GM19467 (cell line): ENCODE data around the gene PPARG.
"Not testable (repeated sequence)": the region's sequence is repeated elsewhere in the genome, so short reads cannot be mapped to it uniquely, and the experiment has no call there.

Source experiments
- ATAC-seq: cut with Tn5 transposase; IDR thresholded peaks from one replicate; pipeline ENCODE4 v1.9.1; 2021; ENCODE audit warnings: mild to moderate bottlenecking, moderate library complexity; ENCODE audit not compliant: unreplicated experiment

Gene PPARG

GRCh38 chr3:12288182-12289129, at the start of gene PPARG:
TSS of gene PPARG (plus strand) at chr3:12289070. CDS start at chr3:12379712, 90,642 bp downstream.
- no peak for ATAC-seq

- ATAC-seq: no peak
These were observed 49.6 kb upstream of the PPARG start for GRCh38 chr3:12239301-12239700.

DNA sequence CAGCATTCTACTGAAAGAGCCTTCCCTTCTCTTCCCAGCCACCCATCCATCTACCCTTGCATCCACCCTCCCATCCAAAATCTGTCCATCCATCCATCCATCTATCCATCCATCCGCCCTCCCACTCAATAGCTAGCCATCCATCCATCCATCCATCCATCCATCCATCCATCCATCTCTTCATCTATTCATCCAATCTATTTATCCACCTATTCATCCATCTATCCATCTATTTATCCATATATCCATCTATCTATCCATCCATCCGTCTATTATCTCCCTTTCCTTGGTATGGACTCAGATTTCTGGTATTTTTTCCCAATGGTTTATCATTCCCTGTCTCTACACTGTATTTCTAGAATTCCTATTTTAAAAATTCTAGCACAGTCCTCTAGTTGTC, 46.1 kb upstream of the PPARG start:
- no peak for ATAC-seq

DNA sequence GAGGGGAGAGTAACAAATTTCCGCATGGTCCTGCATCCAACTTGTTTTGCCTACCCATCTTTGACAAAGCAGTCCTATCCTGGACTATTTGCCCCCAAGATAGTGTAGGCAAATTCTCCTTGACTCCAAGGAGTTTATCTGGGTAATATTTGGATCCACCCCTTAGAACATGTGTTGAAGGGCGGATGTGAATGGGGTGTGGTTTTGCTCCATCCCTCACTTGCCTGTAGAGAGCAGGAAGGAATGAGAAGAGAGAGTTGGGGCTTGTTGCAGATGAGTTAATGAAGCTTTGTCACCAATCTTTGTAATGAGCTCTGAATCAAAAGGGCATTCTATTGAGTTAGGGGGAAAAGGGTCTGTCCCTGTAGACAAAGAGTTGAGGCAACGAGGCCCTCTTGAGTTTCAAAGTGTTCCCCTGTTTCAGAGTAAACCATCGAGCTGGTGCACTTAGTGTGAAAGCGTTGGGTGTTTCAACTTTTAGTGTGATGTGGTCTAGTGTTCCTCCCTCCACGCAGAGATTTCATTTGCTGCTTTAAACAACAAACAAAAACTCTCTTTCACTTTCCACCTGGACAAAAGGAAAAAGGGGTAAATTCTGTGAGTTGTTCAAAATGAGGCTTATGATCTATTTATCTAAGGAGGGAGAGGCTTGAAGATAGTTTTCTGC, 42.2 kb upstream of the PPARG start:
- ATAC-seq: no peak

GRCh38 chr3:12247411-12247810, 41.5 kb upstream of the PPARG start:
- ATAC-seq: no peak

DNA sequence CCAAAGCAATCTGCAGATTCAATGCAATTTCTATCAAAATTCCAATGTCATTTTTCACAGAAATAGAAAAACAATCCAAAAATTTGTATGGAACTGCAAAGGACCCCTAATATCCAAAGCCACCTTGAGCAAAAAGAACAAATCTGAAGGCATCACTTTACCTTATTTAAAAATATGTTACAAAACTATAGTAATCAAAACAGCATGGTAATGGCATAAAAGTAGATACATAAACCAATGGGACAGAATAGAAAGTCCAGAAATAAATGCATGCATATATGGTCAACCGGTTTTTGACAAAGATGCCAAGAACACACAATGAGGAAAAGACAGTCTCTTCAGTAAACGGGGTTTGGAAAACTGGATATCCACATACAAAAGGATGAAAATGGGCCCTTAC, 39.4 kb upstream of the PPARG start:
- ATAC-seq: no peak

DNA sequence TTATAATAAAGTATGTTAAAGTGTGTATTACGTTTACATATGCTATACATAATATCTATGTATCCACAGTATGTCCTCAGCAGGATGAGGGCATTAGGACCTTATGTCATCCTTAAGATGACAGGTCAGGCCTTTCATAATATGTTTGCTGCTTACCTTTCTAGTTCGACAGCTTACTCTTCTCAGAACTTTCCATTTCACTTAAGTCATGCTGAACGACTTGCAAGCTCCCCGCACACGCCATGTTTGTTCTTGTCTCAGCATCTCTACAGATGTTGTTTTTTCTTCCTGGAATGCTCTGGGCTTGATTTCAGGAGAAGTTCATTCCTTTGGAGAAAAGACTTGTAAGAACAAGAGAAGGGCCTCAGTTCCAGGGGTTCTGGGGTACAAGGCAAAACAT, 36.0 kb upstream of the PPARG start:
- no peak for ATAC-seq

- no peak for ATAC-seq
These were observed 35.1 kb upstream of the PPARG start for GRCh38 chr3:12253516-12254343.

GRCh38 chr3:12255393-12255792, 33.5 kb upstream of the PPARG start:
- ATAC-seq: no peak

DNA sequence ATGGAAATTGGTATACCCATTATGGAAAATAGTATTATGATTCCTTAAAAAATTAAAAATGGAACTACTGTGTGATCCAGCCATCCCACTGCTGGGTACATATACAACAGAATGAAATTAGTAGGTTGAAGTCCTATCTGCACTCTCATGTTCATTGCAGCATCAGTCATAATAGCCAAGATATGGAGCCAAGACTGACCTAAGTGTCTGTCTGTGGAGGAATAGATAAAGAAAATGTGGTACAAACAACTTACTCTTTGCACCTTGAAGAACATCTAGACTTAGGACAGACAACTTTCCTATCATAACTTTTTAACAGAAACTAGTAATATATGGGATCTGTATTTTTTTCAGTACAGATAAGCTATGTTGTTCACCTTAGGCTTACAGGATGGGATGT, 30.0 kb upstream of the PPARG start:
- ATAC-seq: no peak

GRCh38 chr3:12262173-12262572, 26.7 kb upstream of the PPARG start:
- not testable (repeated sequence) for ATAC-seq

GRCh38 chr3:12265508-12265907, 23.4 kb upstream of the PPARG start:
- ATAC-seq: no peak

- no peak for ATAC-seq
These were observed 22.8 kb upstream of the PPARG start for GRCh38 chr3:12266038-12266437.

GRCh38 chr3:12267376-12268030, 21.4 kb upstream of the PPARG start:
- ATAC-seq: no peak

GRCh38 chr3:12268049-12268735, 20.7 kb upstream of the PPARG start:
- ATAC-seq: no peak

- ATAC-seq: no peak
These were observed 17.9 kb upstream of the PPARG start for GRCh38 chr3:12270976-12271375.

- peak; percentile 95 for ATAC-seq
These were observed 15.7 kb upstream of the PPARG start for GRCh38 chr3:12273045-12273695.

GRCh38 chr3:12275974-12276650, 12.8 kb upstream of the PPARG start:
- ATAC-seq: no peak

DNA sequence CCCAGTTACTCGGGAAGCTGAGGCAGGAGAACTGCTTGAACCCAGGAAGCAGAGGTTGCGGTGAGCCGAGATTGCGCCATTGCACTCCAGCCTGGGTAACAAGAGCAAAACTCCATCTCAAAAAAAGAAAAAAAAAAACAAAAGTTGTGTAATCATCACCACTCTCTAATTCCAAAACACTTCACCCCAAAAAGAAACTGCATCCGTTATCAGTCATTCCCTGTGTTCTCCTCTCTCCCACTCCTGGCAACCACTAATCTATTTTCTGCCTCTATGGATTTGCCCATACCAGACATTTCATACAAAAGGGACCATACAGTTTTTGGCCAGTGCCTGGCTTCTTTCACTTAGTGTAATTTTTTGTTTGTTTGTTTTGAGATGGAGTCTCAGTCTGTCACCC, 12.0 kb upstream of the PPARG start:
- not testable (repeated sequence) for ATAC-seq
